ENCODE results near the gene PGM5.

PGM5 gene

DNA sequence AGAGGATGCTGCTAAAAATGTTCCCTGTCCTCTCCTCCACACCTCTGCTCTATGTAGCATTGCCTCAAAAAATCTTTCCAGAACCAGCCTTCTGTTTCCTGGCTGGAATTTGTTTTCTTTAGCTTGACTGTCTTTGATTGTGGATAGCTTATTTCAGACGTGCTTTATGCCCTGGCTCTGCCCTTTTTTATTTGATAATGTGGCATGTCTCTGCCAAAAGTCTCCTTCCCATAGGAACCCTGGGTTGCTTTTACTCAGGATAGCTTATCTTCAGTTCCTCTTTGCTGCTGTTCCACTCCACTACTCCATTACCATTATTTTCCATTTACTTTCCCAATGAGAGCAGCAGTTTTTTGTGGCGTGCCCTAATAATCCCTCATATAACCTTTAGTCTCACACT lies 185.2 kb downstream of the PGM5 start:
- no peak for DNase-seq

DNA sequence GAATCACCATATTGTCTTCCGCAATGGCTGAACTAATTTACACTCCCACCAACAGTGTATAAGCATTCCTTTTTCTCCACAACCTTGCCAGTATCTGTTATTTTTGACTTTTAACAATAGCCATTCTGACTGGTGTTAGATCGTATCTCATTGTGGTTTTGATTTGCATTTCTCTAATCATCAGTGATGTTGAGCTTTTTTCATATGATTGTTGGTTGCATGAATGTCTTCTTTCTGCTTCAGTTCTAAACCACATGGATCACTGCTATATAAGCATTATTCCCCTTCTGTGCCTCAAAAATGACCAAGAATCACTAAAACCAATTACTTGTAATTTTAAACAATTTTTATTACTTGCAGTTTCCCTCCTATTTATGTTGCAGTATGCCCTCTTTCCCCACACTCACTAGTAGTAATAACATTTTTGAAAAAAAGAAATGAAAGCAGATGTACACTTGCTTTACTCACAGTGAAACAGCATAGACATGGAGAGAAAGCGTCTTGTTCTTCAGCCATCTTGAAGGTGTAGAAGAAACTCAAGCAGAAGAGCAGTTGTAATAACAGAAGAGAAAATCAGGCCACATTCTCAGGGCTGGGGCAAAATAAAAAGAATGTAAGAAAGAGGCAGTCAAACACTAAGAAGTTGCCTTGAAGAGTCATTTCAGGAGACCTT lies 188.8 kb downstream of the PGM5 start:
- DNase-seq = no peak

DNA sequence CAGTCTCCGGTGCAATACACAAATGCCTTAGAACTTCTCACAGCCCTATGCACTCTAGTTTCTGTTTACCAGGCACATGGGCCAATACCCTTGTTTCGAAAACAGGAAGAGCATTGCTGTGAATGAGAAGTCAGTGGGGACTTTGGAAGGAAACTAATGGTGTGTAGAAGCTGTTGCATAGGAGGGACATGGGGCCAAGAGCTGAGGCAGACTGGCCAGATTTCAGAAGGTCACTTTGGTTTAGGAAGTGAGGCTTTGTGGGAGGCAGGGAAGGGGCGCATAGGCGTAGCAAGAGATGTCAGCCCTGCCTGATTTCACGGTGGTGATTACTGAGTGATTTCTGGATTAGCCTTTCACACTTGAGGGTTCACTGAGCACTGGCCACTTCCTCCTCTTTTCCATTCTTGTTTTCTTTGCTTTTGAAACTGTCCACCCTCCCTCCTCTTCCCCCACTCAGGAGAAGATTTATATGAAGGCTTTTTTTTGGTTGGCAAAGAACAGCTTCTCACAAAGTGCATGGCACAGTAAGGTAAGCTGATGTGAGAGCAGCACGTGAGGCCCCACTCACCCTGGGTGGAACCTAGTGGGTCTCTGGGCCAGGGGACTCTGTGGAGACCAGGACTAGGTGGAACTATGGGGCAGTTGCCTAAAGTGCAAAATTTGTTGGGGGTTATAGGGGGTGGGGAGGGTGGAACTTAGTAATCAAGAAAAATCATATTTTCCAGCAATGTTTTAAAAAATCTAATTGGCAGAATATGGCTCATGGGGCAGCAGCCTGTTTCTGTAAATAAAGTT lies 190.4 kb downstream of the PGM5 start:
- DNase-seq = no peak

DNA sequence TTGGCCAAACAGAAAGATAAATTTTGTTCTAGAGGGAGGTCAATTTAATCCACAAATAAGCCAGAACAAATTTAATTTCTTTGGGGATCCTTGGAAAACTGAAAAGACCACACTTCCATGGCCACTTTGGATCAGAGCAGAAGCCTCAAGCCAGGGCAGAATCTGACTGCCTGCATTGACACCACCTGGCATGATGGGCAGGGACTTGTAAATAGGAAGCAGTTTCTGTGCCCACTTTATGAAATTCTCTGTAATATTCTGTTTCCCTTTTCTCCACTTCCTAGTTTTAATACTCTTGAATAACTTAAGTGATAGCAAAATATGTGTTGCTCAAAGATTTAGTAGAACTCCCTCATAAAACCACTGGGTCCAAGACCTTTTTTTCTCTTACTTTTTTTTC lies 191.0 kb downstream of the PGM5 start:
- DNase-seq = no peak

DNA sequence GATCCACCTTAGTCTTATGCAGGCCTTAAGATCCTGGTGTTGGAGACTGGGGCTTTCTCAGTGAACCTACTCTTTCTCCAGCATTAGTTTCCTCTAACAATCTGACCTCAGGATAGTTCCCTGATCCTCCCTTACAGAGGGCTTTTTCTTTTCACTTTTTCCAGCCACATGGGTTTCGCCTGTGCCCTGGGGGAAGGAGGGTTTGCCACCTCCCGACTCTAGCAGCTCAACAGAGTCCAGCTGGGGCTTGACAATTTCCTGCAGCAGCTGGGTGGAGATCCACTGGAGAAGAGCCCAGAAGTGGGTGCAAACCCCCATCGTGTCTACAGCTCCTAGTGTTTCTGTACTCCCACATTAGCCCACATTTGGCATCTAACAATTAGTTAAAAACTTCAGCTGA lies 191.8 kb downstream of the PGM5 start:
- no peak for DNase-seq

DNA sequence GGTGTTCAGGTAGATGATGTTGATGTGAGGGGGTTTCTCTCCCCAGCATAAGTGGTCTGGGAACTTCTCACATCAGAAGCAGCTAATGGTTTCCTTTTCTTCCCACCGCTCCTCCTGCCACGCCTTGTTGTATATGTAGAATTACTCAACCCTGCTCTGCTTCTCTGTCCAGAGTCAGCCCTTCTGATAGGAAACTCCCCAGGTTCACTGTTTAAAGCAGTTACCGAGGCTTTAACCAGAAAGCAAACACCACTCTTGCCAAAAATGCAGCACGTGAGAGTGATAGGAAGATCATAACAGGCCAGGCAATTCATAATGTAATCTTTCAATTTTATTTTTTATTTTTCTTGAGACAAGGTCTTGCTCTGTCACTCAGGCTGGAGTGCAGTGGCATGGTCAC lies 194.8 kb downstream of the PGM5 start:
- DNase-seq = no peak

DNA sequence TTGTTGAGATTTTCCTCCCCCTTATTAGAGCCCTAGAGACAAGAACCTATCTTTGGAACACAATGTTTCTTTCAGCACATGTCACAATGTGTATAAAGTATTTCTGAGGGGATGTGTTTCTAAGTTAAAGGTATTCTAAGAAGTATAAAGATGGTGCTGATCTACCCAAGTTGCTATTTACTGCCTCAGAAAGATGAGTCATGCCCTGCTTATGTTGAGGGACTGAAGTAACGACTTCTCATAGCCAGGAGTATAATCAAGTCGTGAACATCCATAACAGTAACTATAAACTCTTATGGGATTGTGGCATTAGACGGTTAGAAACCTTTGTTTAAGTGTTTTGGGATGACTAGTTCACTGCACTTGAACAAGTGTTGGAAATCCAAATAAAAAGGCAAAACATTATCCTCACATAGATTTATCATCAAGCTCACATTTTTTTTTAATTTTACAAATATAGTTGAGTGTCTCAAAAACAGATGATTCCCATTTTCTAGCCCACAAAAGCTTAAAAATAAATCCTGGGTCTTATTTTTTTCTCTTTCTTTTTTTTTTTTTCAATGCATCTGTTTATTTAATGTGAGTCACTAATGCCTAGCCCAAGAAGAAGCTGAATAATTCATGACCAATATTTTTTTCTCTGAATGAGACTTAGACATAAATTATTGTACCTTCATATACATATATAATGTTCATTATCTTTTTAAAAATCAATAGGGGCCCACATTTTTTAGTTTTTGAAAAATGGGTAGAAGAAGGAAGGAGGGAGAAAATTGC lies 196.5 kb downstream of the PGM5 start:
- peak; percentile 78 for DNase-seq

DNA sequence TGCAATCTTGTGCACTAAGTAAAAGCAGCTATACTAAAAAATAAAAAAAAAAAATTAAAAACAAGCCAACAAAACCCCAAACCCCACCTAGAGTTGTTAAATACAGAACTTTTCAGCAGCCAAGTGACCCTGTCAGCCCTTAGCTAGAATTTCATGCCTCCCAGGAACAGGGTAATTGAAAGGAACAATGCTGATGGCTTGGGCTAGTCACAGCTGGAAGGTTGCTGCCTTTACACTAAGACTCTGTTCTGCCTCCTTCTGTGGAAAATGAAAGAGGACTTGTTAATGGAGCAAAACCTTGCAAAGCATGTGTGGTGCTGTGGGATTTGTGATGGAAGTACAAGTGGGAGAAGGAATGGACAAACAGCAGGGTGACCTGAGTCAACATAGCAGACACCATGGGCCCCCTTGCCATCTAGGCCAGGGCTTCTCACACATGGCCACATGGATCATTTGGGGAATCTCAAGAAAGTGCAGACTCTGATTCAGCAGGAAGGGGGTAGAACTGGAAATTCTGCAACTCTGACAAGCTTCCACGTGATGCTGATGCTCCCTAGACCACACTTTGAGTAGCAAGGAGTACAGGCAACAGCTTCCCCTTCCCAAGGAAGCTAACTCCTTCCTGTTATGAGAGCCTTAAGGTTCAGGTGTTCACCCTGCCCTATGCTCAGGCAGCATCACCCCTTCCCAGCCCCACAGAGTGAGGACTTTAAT lies 199.2 kb downstream of the PGM5 start:
- DNase-seq = peak; percentile 18

DNA sequence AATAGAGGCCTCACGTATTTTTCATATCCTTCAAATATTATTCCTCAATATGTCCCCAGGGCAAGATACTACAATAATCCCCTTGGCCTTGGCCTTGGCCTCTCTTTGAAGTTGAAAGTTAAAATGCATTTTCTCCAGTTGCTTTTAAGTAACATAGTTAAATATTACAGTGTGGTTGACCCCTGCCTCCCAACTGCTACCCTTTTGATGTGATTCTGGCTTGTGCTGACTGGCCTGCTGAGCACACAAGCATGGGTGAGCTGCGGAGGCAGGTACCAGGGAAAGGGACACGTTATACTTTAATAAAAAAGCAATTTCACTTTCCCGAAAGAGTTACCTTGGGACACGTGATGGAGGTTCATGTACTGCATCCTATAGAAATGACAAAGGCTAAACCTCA lies 202.1 kb downstream of the PGM5 start:
- DNase-seq = no peak

DNA sequence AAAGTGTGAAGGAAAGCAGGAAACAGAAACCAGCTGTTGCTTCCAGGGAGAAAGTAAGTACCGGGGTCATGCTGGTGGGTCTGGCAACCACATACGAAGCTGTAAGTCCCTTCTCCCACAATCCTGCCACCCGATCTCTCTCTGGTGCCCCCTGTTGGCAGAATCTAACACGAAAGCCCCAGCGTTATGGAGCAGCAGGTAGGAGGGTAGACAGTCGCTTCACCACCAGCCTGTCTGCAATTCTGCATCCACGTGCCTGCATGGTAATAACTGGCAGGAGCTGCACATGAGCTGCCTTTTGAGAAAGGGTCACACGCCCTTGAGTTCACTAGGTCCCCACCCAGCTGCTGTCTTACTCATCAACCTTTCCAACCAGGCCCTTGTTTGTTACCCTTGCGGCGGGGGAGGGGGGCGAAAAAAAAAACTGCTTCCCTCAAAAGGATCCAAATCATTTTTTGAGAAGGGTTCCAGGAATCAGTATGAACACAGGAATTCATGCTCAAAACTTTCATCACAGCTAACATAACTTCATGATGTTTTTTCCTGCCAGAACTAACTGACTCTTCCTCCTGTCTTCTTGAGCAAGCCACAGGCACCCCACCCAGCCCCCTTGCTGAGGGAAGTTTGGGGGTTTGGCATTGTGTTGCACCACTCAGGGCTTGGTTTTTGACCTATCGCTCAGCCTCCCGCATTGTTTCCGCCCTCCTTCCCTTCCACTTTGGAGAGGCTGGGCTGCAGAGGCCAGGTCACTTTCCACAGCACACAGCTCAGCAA lies 203.8 kb downstream of the PGM5 start:
- DNase-seq = peak; percentile 43

DNA sequence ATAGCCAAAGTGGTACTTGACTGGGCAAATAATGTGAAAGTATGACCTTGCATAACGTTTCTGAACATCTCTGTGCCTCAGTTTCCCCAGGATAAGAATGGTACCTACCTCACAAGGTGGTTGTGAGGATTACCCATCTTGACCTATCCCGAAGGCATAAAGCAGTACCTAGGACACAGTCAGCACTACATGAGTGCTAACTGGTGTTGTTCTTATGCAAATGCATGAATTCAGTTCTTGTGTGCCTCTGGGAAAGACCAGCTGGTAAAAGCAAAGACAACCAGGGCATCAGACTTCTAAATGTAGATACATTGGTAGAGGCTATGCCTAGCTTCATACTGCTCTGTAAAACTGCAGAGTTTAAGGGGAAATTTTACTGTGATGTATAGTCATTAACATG lies 206.1 kb downstream of the PGM5 start:
- DNase-seq = no peak

DNA sequence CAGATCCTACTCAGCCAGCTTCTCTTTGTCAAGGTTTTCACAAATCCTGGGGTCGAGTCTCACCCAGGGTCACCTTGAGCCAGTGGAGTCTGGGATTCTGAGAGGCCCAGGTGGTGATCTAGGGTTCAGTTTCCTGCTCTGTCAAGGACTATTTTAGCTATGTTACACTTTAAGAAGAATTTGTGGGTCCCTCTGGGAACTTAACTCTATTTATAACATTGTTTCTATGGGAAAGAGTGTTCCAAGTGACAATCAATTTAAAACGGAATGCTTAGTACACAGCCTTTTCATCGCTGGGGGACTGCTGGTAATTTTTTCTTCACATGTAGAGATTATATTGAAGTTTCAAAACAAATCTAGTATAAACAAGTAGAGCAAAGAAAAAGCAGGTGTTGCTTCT lies 211.2 kb downstream of the PGM5 start:
- DNase-seq = no peak

DNA sequence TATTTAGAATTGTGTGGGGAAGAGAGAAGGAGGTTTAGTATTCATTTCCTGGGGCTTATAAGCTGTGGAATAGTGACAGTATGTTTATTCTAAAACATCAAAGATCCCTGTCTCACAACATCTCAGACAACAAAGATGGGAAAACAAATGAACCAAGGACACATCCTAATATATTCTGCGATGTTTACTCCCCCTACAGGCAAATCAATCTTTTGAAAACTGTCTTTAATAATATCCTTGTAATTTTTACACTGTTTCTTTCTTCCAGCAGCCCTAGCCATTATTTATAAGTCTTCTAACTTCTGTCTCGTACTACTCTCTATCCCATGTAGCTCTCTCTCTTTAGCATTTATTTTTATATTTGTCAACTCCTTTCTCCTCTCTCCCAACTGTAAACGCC lies 217.7 kb downstream of the PGM5 start:
- DNase-seq = no peak

DNA sequence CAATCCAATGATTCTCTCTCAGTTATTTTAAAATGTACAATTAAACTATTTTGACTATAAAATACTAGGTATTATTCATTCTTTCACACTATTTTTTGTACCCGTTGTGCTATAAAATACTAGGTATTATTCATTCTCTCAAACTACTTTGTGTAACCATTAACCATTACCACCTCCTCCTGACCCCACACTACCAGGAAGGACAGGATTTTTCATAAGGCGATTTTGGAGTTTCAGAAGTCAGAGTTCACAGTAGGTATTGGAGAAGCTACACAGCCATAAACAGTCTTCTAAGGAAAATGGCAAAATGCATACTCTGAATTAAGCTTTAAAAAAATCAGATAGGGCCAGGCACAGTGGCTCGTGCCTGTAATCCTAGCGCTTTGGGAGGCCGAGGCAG lies 219.4 kb downstream of the PGM5 start:
- DNase-seq = no peak

DNA sequence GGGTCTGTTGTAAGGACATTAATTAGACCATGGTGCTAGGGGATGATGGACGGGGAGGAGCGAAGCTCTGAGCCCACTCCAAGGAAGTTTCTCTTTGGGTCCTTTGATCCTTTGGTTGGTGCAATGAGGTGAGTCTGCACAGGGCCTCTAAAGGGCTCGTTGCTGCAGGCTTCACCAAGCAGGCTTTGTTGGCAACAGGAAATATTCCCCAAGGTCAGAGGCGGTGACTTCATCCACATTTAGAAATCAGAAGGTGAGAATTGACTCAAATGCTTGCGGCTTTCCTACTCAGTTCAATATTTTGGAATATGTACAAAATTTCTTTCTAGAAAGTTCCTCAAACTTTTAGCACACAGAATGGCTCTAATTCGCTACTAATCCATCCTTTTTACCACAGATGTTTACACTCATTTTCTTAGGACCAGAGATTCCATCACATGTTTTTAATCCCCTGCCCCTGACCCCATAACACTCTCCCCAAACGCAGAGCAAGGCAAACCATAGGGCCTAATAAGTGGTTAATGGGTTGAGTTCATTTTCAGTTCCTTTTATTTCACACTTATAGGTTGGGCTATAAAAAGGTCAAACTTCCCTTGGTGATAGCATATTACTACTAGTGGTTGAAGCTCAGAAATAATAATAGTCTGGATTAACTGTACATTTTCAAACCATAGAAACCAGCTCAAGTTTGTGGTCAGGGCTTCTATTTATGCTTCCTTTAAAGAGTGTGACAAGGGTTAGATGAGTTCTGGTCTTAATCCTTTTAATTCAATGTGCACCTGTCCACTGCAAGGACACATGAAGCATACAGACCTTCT lies 221.6 kb downstream of the PGM5 start:
- no peak for DNase-seq
